ENCODE results near the gene RXFP1. TPM values are rescaled to one million over a fixed set of nuclear protein-coding genes. Genes with fewer than 3 reads are reported as not detected.

Gene RXFP1
- total RNA-seq, 1 donor from 2014 or later, result 0.11 TPM

DNA sequence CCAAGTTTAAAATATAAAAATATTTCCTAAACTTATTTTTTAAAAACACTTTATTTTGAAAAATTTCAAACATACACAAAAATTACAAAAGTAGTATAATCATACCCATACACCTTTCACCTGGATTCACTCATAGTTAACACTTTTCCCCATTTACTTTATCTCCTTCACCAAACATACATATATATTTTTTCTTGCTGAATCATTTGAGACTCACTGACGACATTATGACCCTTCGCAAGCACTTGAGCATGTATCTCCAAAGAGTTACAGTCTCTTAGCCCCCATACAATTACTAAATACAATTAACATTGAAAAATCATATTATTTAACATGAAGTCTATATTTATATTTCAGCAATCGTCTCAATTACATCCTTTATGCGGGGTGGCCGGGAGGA is 19.8 kb downstream of the RXFP1 start:
- no peak for DNase-seq (ENCODE audit: low read depth)

GRCh38 chr4:158543191-158543590 is 21.5 kb downstream of the RXFP1 start:
- no peak for DNase-seq (ENCODE audit: low read depth)

- no peak for DNase-seq (ENCODE audit: low read depth)
These were observed 22.5 kb downstream of the RXFP1 start for GRCh38 chr4:158544141-158544540.

GRCh38 chr4:158553364-158553763 is 31.7 kb downstream of the RXFP1 start:
- DNase-seq (ENCODE audit: low read depth), result no peak

DNA sequence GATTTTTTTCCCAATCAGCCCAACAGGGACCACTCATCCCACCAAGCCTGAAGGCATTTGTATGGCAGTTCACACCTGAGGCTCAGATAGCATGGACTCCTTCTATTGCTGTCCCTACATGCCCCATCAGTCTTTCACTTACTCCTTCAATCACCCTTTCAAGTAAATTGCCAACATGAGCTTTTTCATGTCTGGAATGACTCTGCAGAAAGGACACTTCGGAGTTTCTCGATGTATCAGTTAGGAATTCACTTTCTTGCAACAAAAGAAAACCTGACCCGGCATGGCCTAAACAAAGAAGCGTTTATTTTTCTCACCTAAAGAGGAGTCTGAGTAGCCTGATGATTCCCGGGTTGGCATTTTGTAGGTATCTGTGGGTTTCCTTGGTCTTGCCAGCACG is 38.6 kb downstream of the RXFP1 start:
- DNase-seq (ENCODE audit: low read depth), result no peak

- DNase-seq (ENCODE audit: low read depth), result no peak
These were observed 45.2 kb downstream of the RXFP1 start for GRCh38 chr4:158566860-158567259.

- DNase-seq (ENCODE audit: low read depth), result no peak
These were observed 50.1 kb downstream of the RXFP1 start for GRCh38 chr4:158571736-158572135.

DNA sequence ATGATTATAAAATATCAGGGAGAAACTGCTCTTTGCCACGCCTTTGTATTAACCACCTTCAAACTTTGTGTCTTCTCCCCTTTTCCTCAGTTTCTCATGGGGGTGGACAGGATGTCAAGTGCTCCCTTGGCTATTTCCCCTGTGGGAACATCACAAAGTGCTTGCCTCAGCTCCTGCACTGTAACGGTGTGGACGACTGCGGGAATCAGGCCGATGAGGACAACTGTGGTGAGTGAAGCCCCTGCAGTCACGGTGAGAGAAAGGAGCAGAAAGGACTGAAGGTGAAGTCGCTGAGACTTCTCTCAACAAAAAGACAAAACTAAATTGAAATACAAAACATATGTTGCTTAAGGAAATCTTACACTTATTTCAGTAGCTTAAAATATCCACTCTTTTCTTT is 50.9 kb downstream of the RXFP1 start:
- no peak for DNase-seq (ENCODE audit: low read depth)

- DNase-seq (ENCODE audit: low read depth), result peak; percentile 30
These were observed 56.8 kb downstream of the RXFP1 start for GRCh38 chr4:158578476-158578875.

DNA sequence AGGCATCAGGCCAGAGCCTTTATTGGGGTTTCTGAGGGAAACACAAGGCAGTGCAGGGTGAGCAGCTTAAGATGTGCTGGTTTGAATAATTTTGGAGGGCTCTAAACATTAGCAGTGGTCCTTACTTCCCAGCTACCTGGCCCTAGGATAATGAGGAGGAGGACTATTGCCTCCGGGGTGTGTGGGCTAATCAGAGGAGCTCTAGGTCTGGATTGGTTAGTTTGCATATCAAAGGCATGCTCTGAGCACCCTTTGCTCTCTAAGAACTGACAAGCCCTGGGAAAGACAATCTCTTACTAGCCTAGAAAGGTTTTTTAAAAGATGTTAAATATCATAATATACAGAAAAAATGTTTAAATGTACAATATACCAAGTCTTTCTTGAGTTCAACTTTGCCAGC is 58.4 kb downstream of the RXFP1 start:
- no peak for DNase-seq (ENCODE audit: low read depth)

DNA sequence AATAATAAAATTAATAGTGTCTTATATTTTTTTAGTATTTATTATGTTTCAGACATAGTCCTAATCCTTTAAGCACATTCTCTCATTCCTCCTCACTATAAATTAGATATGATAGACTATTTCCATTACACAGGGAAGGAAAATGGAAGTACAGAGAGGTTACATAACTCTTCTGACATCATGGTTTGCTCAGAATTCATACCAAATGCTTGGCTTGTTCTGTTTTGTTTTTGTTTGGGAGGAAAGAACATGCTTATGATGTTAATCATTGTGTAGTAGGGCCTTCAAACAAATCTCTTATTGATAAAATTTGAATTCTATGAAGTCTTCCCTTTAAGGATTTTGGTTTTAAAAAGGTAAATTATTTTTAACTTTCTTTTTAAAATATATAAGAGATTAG is 59.5 kb downstream of the RXFP1 start:
- DNase-seq (ENCODE audit: low read depth), result no peak

- DNase-seq (ENCODE audit: low read depth), result no peak
These were observed 65.2 kb downstream of the RXFP1 start for GRCh38 chr4:158586881-158587280.

DNA sequence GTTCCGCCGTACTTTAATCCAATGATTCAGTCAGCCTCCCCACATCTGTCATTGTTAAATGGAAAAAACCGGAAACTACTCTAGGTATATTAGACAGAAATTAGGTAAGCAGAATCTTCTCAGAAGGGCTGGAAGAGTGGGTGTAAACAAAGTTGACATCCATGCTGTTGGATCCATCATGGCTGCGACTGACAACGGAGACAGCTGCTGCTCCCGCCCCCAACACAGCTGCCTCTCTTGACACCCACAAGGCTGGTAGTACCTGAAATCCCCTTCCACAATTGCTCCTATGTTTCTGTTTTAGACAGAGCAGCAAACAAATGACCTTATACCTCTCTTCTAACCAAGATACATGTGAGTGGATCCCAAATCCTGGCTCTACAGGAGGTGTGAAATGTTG is 66.6 kb downstream of the RXFP1 start:
- DNase-seq (ENCODE audit: low read depth), result no peak

GRCh38 chr4:158588777-158589176 is 67.1 kb downstream of the RXFP1 start:
- no peak for DNase-seq (ENCODE audit: low read depth)

DNA sequence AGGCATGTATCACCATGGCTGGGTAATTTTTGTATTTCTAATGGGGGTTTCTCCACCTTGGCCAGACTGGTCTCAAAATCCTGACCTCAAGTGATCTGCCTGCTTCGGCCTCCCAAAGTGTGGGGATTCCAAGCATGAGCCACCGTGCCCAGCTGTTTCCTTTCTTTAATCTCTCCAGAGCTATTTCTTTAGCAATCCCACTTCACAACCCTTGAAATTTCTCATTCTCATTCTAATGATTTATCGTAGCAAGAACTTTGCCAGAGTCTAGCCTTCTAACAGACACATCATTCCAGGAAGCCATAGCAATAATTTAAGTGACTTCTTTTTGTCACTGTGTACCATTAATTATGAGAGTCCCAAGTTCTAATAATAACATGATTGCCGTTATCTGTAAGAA is 68.6 kb downstream of the RXFP1 start:
- DNase-seq (ENCODE audit: low read depth), result no peak

- DNase-seq (ENCODE audit: low read depth), result no peak
These were observed 69.1 kb downstream of the RXFP1 start for GRCh38 chr4:158590824-158591223.

GRCh38 chr4:158597879-158598596 is 76.4 kb downstream of the RXFP1 start:
- DNase-seq (ENCODE audit: low read depth), result no peak

- no peak for DNase-seq (ENCODE audit: low read depth)
These were observed 77.5 kb downstream of the RXFP1 start for GRCh38 chr4:158599150-158599549.

DNA sequence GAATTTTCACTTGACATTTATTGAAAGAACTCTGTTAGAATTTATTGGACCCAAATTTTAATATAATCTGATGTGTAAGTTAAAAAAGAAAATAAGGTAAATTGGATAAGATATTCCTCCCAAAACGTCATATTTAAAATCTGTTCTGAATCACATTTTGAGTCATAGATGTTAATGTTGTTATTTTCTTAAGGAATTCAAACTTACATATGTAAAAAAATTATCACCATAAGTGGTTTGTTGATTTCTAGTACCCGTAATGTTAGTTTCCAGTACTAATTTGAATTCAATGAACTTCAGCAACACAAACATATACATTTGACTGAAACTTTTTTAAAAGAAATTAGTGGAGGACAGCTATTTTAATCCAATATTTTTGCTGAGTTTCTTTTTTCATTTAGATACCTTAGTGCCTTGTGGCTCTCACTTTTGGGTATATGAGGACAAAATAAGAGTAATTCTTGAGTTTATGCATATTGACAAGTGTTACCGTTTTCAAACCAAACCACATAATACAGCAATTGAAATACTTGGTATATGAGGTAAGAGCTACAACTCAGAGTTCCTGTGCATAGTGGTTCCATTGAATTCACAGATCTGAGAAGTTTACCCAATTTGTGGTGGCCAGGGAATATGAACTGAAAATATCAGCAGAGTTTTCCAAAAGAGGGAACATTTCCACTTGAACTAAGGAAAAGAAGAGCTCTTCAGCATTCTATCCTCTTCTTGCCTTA is 78.2 kb downstream of the RXFP1 start:
- no peak for DNase-seq (ENCODE audit: low read depth)

DNA sequence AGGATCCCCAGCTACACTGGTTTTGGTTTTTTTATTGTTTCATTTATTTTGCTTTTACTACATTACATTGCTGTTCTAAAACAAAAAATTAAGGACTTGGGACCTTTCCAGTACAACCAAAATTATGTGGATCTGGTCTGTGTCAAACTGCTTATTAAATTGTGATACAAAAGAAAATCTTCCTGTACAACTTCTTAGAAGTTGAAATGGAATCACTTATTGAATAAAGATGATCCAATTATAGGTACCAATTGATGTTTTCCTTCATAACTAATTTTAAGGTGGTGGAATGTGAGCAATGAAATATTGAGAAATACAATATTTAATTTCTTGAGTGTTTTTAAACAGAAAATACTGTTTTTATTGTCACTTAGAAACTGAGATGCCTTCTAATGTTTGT is 82.7 kb downstream of the RXFP1 start:
- no peak for DNase-seq (ENCODE audit: low read depth)

- DNase-seq (ENCODE audit: low read depth), result no peak
These were observed 83.7 kb downstream of the RXFP1 start for GRCh38 chr4:158605393-158605792.

DNA sequence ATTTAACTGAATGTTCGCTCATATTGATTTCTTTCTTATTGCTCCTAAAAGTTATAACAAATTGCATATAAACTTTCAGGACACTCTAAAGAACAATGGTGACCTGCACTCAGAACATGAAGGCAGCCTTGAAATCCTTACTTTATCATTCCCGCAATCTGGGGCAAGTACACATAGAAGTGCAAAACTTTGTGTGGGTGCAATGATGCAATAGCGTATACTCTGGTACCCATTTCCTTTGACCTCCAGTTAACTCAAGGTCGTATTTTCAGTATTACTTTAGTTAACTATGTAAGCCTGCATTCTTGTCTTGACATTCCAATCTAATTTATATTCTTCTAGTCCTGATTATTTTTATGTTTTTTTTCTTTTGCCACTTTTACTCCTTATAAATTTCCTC is 85.3 kb downstream of the RXFP1 start:
- no peak for DNase-seq (ENCODE audit: low read depth)

DNA sequence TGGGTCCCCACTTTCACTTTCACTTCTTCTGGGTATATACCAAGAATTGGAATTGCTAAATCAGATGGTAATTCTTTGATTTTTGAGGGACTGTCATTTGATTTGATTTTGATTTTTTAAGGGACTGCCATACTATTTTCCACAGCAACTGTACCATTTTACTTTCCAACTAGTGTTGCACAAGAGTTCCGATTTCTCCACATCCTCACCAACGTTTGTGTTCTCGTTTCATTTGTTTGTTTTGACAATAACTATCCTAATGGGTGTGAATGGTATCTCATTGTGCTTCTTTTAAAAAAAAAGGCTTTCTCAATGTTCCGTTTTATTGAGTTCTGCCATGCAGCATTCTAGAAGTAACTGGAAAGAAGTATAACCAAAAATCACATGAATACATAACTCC is 87.4 kb downstream of the RXFP1 start:
- no peak for DNase-seq (ENCODE audit: low read depth)
